Mammary epithelial cell (primary cell): Measurements from ENCODE around the gene DCTD.
"Not testable (repeated sequence)": the region's sequence is repeated elsewhere in the genome, so short reads cannot be mapped to it uniquely, and the experiment has no call there.

ENCODE experiments used
- EZH2 ChIP-seq: IDR thresholded peaks from 2 replicates; pipeline ENCODE4 v1.6.1; 2012; ENCODE audit warnings: low read length, inconsistent platforms, borderline replicate concordance
- TF ChIP-seq, protein P1 (sequence below), 2 donors: IDR thresholded peaks in 1 of 2; conservative IDR thresholded peaks in 1 of 2; 2 replicates each; pipeline ENCODE4 v1.5.1; 2011 to 2012; ENCODE audit warnings: inconsistent platforms in 2 of 2, low read length in 2 of 2, mild to moderate bottlenecking in 2 of 2, control low read depth in 1 of 2, low read depth in 1 of 2; ENCODE audit not compliant: insufficient read depth in 1 of 2; ENCODE audit errors: extremely low read depth in 1 of 2

- not testable (repeated sequence) for TF ChIP-seq EZH2
- TF ChIP-seq, protein P1, sequence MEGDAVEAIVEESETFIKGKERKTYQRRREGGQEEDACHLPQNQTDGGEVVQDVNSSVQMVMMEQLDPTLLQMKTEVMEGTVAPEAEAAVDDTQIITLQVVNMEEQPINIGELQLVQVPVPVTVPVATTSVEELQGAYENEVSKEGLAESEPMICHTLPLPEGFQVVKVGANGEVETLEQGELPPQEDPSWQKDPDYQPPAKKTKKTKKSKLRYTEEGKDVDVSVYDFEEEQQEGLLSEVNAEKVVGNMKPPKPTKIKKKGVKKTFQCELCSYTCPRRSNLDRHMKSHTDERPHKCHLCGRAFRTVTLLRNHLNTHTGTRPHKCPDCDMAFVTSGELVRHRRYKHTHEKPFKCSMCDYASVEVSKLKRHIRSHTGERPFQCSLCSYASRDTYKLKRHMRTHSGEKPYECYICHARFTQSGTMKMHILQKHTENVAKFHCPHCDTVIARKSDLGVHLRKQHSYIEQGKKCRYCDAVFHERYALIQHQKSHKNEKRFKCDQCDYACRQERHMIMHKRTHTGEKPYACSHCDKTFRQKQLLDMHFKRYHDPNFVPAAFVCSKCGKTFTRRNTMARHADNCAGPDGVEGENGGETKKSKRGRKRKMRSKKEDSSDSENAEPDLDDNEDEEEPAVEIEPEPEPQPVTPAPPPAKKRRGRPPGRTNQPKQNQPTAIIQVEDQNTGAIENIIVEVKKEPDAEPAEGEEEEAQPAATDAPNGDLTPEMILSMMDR (conservative IDR thresholded peaks at IDR 0.05 in 1 of 2, IDR thresholded peaks at IDR 0.05 in 1 of 2; ENCODE audit: extremely low read depth in 1 of 2, insufficient read depth in 1 of 2, low read depth in 1 of 2, low read length in 2 of 2): not testable (repeated sequence)
Measured at GRCh38 chr4:182900021-182900420, 17.2 kb downstream of the DCTD start.
